ENCODE results near the gene GRIN3B.

Gene GRIN3B

GRCh38 chr19:1055028-1055425, 54.8 kb downstream of the GRIN3B start:
- Histone ChIP-seq H3K4me2 (ENCODE audit: low read length) (no peak overlapping the region), H3K27me3 (ENCODE audit: control insufficient read depth, insufficient read depth, low read length) (no peaks in the 10 kb centered on the region), H3K36me3 (ENCODE audit: insufficient read depth, low read length) (peaks cover 30% of the 10 kb centered on the region), H3K4me1 (ENCODE audit: control insufficient read depth, insufficient read depth, low read length) (no peaks in the 10 kb centered on the region), H3K9me3 (replicated peaks; ENCODE audit: low read length) (peaks cover 31% of the 10 kb centered on the region), H3K4me3 (ENCODE audit: low read length) (no peak overlapping the region), H3K9ac (ENCODE audit: low read depth, low read length) (no peak overlapping the region)

GRCh38 chr19:1055886-1056620, 55.8 kb downstream of the GRIN3B start:
- no peak overlapping the region for H3K4me2 ChIP-seq (ENCODE audit: low read length)
- H3K9me3 ChIP-seq (replicated peaks; ENCODE audit: low read length): peaks cover 31% of the 10 kb centered on the region
- peaks cover 30% of the 10 kb centered on the region for H3K36me3 ChIP-seq (ENCODE audit: insufficient read depth, low read length)
- no peaks in the 10 kb centered on the region for H3K4me1 ChIP-seq (ENCODE audit: control insufficient read depth, insufficient read depth, low read length)
- no peak overlapping the region for H3K4me3 ChIP-seq (ENCODE audit: low read length)
- H3K27me3 ChIP-seq (ENCODE audit: control insufficient read depth, insufficient read depth, low read length): no peaks in the 10 kb centered on the region
- no peak overlapping the region for H3K9ac ChIP-seq (ENCODE audit: low read depth, low read length)

- Histone ChIP-seq H3K36me3 (ENCODE audit: insufficient read depth, low read length) (peaks cover 30% of the 10 kb centered on the region), H3K9me3 (replicated peaks; ENCODE audit: low read length) (peaks cover 31% of the 10 kb centered on the region)
These were observed 57.1 kb downstream of the GRIN3B start for GRCh38 chr19:1057176-1057855.

GRCh38 chr19:1058112-1058511, 57.9 kb downstream of the GRIN3B start:
- Histone ChIP-seq H3K9me3 (replicated peaks; ENCODE audit: low read length) (peaks cover 33% of the 10 kb centered on the region), H3K4me1 (ENCODE audit: control insufficient read depth, insufficient read depth, low read length) (no peaks in the 10 kb centered on the region), H3K36me3 (ENCODE audit: insufficient read depth, low read length) (peaks cover 30% of the 10 kb centered on the region), H3K4me3 (ENCODE audit: low read length) (no peak overlapping the region), H3K27me3 (ENCODE audit: control insufficient read depth, insufficient read depth, low read length) (no peaks in the 10 kb centered on the region), H3K9ac (ENCODE audit: low read depth, low read length) (no peak overlapping the region), H3K4me2 (ENCODE audit: low read length) (no peak overlapping the region)

More at GRCh38 chr19:1057176-1057855, 57.1 kb downstream of the GRIN3B start:
- Histone ChIP-seq H3K4me3 (ENCODE audit: low read length) (no peak overlapping the region), H3K9ac (ENCODE audit: low read depth, low read length) (no peak overlapping the region), H3K27me3 (ENCODE audit: control insufficient read depth, insufficient read depth, low read length) (no peaks in the 10 kb centered on the region), H3K4me1 (ENCODE audit: control insufficient read depth, insufficient read depth, low read length) (no peaks in the 10 kb centered on the region), H3K4me2 (ENCODE audit: low read length) (no peak overlapping the region)

Small RNAs within 50 kb of the gene (small RNA-seq; reads per million reads assigned to genes)
- 4.6 reads per million, percentile 84 among the genes with 10 or more reads in this experiment for gene RNU6-2

Measured in skeletal muscle satellite cell (primary cell).